Measurements from ENCODE around the gene COL26A1. TPM values are rescaled to one million over a fixed set of nuclear protein-coding genes. Genes with fewer than 3 reads are reported as not detected.

Gene COL26A1
- total RNA-seq, 1 experiment from 2014 or later, result 0.20 TPM

GRCh38 chr7:101435461-101436220 lies 73.0 kb downstream of the COL26A1 start:
- intact Hi-C loops (cut with micrococcal nuclease; ENCODE audit: unreplicated experiment), result no loop called here
- no peaks in the 10 kb centered on the region for H3K79me2 ChIP-seq (ENCODE audit: low read depth)
- POLR2A ChIA-PET (ENCODE audit: unreplicated experiment), result no interaction called here
- BruUV-seq (replicated peaks), result no TSS peak
- H3K27ac ChIP-seq, result no peak overlapping the region
- no peak for DNase-seq
- CTCF ChIA-PET, result no interaction called here
- H2AFZ ChIP-seq, result no peak overlapping the region
- H3K9me3 ChIP-seq (ENCODE audit: insufficient read depth, low read depth), result no peaks in the 10 kb centered on the region
- no peak overlapping the region for H3K4me2 ChIP-seq
- H3K27me3 ChIP-seq (ENCODE audit: insufficient read depth, low read depth), result peaks cover 47% of the 10 kb centered on the region
- no peak overlapping the region for H3K4me3 ChIP-seq
- TF ChIP-seq EZH2 (IDR thresholded peaks at IDR 0.05; ENCODE audit: low read depth), result no peak
- no peak for TF ChIP-seq CTCF (conservative IDR thresholded peaks at IDR 0.05)
- no peaks in the 10 kb centered on the region for H3K9me2 ChIP-seq (ENCODE audit: insufficient read depth)
- H3K4me1 ChIP-seq (replicated peaks; ENCODE audit: insufficient read depth), result no peaks in the 10 kb centered on the region
- H3K36me3 ChIP-seq (ENCODE audit: low read depth), result no peaks in the 10 kb centered on the region
- H4K20me1 ChIP-seq (ENCODE audit: insufficient read depth), result no peaks in the 10 kb centered on the region
- no peaks in the 10 kb centered on the region for H3F3A ChIP-seq (ENCODE audit: insufficient read depth, low read depth)

GRCh38 chr7:101436221-101436735 lies 73.6 kb downstream of the COL26A1 start:
- Histone ChIP-seq H4K20me1 (ENCODE audit: insufficient read depth) (no peaks in the 10 kb centered on the region), H3K4me2 (no peak overlapping the region), H3K79me2 (ENCODE audit: low read depth) (no peaks in the 10 kb centered on the region), H3K9me2 (ENCODE audit: insufficient read depth) (no peaks in the 10 kb centered on the region), H3K27me3 (ENCODE audit: insufficient read depth, low read depth) (peaks cover 41% of the 10 kb centered on the region), H3K4me1 (replicated peaks; ENCODE audit: insufficient read depth) (no peaks in the 10 kb centered on the region), H3F3A (ENCODE audit: insufficient read depth, low read depth) (no peaks in the 10 kb centered on the region), H3K4me3 (no peak overlapping the region), H2AFZ (no peak overlapping the region), H3K27ac (no peak overlapping the region), H3K36me3 (ENCODE audit: low read depth) (no peaks in the 10 kb centered on the region), H3K9me3 (ENCODE audit: insufficient read depth, low read depth) (no peaks in the 10 kb centered on the region)
- CTCF ChIA-PET, result no interaction called here
- TF ChIP-seq CTCF (conservative IDR thresholded peaks at IDR 0.05) (no peak), EZH2 (IDR thresholded peaks at IDR 0.05; ENCODE audit: low read depth) (no peak)
- no peak for DNase-seq
- intact Hi-C loops (cut with micrococcal nuclease; ENCODE audit: unreplicated experiment), result no loop called here
- BruUV-seq (replicated peaks), result no TSS peak
- POLR2A ChIA-PET (ENCODE audit: unreplicated experiment), result no interaction called here

GRCh38 chr7:101436857-101437576 lies 74.3 kb downstream of the COL26A1 start:
- no TSS peak for BruUV-seq (replicated peaks)
- peaks cover 4% of the 10 kb centered on the region for H3K4me1 ChIP-seq (replicated peaks; ENCODE audit: insufficient read depth)
- no peaks in the 10 kb centered on the region for H3K36me3 ChIP-seq (ENCODE audit: low read depth)
- H3K27ac ChIP-seq, result no peak overlapping the region
- H3K79me2 ChIP-seq (ENCODE audit: low read depth), result no peaks in the 10 kb centered on the region
- intact Hi-C loops (cut with micrococcal nuclease; ENCODE audit: unreplicated experiment), result no loop called here
- H3K27me3 ChIP-seq (ENCODE audit: insufficient read depth, low read depth), result peaks cover 33% of the 10 kb centered on the region
- CTCF ChIA-PET, result interaction anchor here (0.6 kb wide), 1 partner anchor 11 kb away, joined by 3 read pairs; no protein-coding TSS in a partner anchor
- H3F3A ChIP-seq (ENCODE audit: insufficient read depth, low read depth), result no peaks in the 10 kb centered on the region; the same call in 1 of the 2 replicates
- no peak overlapping the region for H2AFZ ChIP-seq
- H3K4me3 ChIP-seq, result no peak overlapping the region
- POLR2A ChIA-PET (ENCODE audit: unreplicated experiment), result interaction anchor here (0.6 kb wide), 1 partner anchor 263 kb away, joined by 4 read pairs; no protein-coding TSS in a partner anchor
- no peaks in the 10 kb centered on the region for H4K20me1 ChIP-seq (ENCODE audit: insufficient read depth)
- H3K9me2 ChIP-seq (ENCODE audit: insufficient read depth), result no peaks in the 10 kb centered on the region
- no peaks in the 10 kb centered on the region for H3K9me3 ChIP-seq (ENCODE audit: insufficient read depth, low read depth)
- peak in 1 of 2 experiments; percentile 35 for DNase-seq
- TF ChIP-seq CTCF (conservative IDR thresholded peaks at IDR 0.05), result no peak
- TF ChIP-seq EZH2 (IDR thresholded peaks at IDR 0.05; ENCODE audit: low read depth), result no peak
- no peak overlapping the region for H3K4me2 ChIP-seq

Data from PC-9 (cell line).